WERI-Rb-1 (cell line): ENCODE results near the gene HEXD.

Experiments used
- DNase-seq: peaks from one replicate; pipeline ENCODE4 v3.0.0-alpha.2; 2020
- H3K27ac ChIP-seq: fragments of 250-450 bp; sonication (Bioruptor Pico); 2 replicates; pipeline ENCODE4 v1.5.1; 2020; ENCODE audit warnings: mild to moderate bottlenecking, moderate library complexity
- H3K27me3 ChIP-seq: fragments of 250-450 bp; sonication (Bioruptor Pico); 2 replicates; pipeline ENCODE4 v1.5.1; 2021; ENCODE audit warnings: mild to moderate bottlenecking, low read depth, moderate library complexity; ENCODE audit not compliant: insufficient read depth, severe bottlenecking
- H3K36me3 ChIP-seq: fragments of 250-450 bp; sonication (Bioruptor Pico); 2 replicates; pipeline ENCODE4 v1.5.1; 2020; ENCODE audit warnings: mild to moderate bottlenecking, moderate library complexity
- H3K4me3 ChIP-seq: 2 replicates; pipeline ENCODE4 v1.5.1; 2011; ENCODE audit warnings: low read depth, mild to moderate bottlenecking, control low read depth, low read length
- H3K9me3 ChIP-seq: fragments of 250-450 bp; sonication (Bioruptor Pico); 2 replicates; pipeline ENCODE4 v1.5.1; 2021; ENCODE audit warnings: mild to moderate bottlenecking, moderate library complexity; ENCODE audit not compliant: severe bottlenecking
- CTCF ChIP-seq: IDR thresholded peaks from 2 replicates; pipeline ENCODE4 v1.5.1; 2011; ENCODE audit warnings: low read depth, mild to moderate bottlenecking, control low read depth, inconsistent platforms, low read length

HEXD gene

GRCh38 chr17:82442643-82443464 lies 24.7 kb downstream of the HEXD start:
- no peak for TF ChIP-seq CTCF
- Histone ChIP-seq H3K9me3 (no peaks in the 10 kb centered on the region), H3K36me3 (peaks cover 64% of the 10 kb centered on the region), H3K27ac (no peak overlapping the region), H3K27me3 (no peaks in the 10 kb centered on the region), H3K4me3 (no peak overlapping the region)
- DNase-seq, result no peak

- no peaks in the 10 kb centered on the region for H3K9me3 ChIP-seq
- no peak overlapping the region for H3K27ac ChIP-seq
- DNase-seq, result no peak
- no peaks in the 10 kb centered on the region for H3K27me3 ChIP-seq
- peaks cover 65% of the 10 kb centered on the region for H3K36me3 ChIP-seq
- no peak overlapping the region for H3K4me3 ChIP-seq
- no peak for TF ChIP-seq CTCF
Observed at GRCh38 chr17:82443465-82444283, 25.5 kb downstream of the HEXD start.

GRCh38 chr17:82444284-82444893 lies 26.2 kb downstream of the HEXD start:
- TF ChIP-seq CTCF, result no peak
- no peaks in the 10 kb centered on the region for H3K9me3 ChIP-seq

GRCh38 chr17:82444941-82445521 lies 26.9 kb downstream of the HEXD start:
- H3K4me3 ChIP-seq, result no peak overlapping the region
- H3K27ac ChIP-seq, result no peak overlapping the region
- H3K9me3 ChIP-seq, result no peaks in the 10 kb centered on the region
- peaks cover 55% of the 10 kb centered on the region for H3K36me3 ChIP-seq
- no peak for DNase-seq
- no peaks in the 10 kb centered on the region for H3K27me3 ChIP-seq
- TF ChIP-seq CTCF, result no peak

More at GRCh38 chr17:82444284-82444893, 26.2 kb downstream of the HEXD start:
- Histone ChIP-seq H3K4me3 (no peak overlapping the region), H3K27me3 (no peaks in the 10 kb centered on the region), H3K27ac (no peak overlapping the region), H3K36me3 (peaks cover 62% of the 10 kb centered on the region)
- no peak for DNase-seq

GRCh38 chr17:82445542-82445941 lies 27.4 kb downstream of the HEXD start:
- no peak for DNase-seq
- H3K36me3 ChIP-seq, result peaks cover 56% of the 10 kb centered on the region
- no peaks in the 10 kb centered on the region for H3K9me3 ChIP-seq
- TF ChIP-seq CTCF, result no peak
- H3K27ac ChIP-seq, result no peak overlapping the region
- no peak overlapping the region for H3K4me3 ChIP-seq
- H3K27me3 ChIP-seq, result no peaks in the 10 kb centered on the region
